IMR-90 (cell line): Measurements from ENCODE around the gene CLTA. TPM values are rescaled to one million over a fixed set of nuclear protein-coding genes. Genes with fewer than 3 reads are reported as not detected.

Experiments used
- ATAC-seq: fragments of 200-7000 bp; cut with Tn5 transposase; 2 replicates; pipeline ENCODE4 v1.9.1; 2020; ENCODE audit warnings: low read depth, mild to moderate bottlenecking, moderate library complexity
- BruUV-seq: library from RNA; stranded (reverse); fragments of 400-500 nt; replicated peaks from 2 replicates; lab custom pipeline; 2021; lab: Mats Ljungman, UMichigan
- CTCF ChIA-PET: fragments of 300-600 bp; formaldehyde crosslinking; extraction: SDS; loops from one replicate; lab custom pipeline; 2021; ENCODE audit warnings: antibody characterized with exemption; lab: Yijun Ruan, JAX
- POLR2A ChIA-PET: fragments of 300-600 bp; sonication (Branson Sonifier 250); formaldehyde crosslinking; loops from one replicate; lab custom pipeline; 2022; ENCODE audit warnings: antibody characterized with exemption; ENCODE audit not compliant: unreplicated experiment; lab: Charles Lee
- DNase-seq: peaks from one replicate; pipeline ENCODE4 v3.0.0; 2013
- H2AFZ ChIP-seq: replicated peaks from 2 replicates; pipeline ENCODE3; 2013; ENCODE audit warnings: low read length, mild to moderate bottlenecking; ENCODE audit not compliant: poor library complexity
- H2AK5ac ChIP-seq: 2 replicates; pipeline ENCODE4 v1.6.1; 2013; ENCODE audit warnings: low read depth, low read length, inconsistent platforms
- H2AK9ac ChIP-seq: replicated peaks from 2 replicates; pipeline ENCODE3; 2013; ENCODE audit warnings: mild to moderate bottlenecking, low read depth, low read length, moderate library complexity; ENCODE audit not compliant: poor library complexity
- H2BK120ac ChIP-seq: 2 replicates; pipeline ENCODE4 v1.6.1; 2013; ENCODE audit warnings: low read depth, low read length, inconsistent platforms
- H2BK15ac ChIP-seq: 3 replicates; pipeline ENCODE4 v1.6.1; 2013; ENCODE audit warnings: low read depth, low read length, inconsistent platforms
- H2BK20ac ChIP-seq: 2 replicates; pipeline ENCODE4 v1.6.1; 2013; ENCODE audit warnings: low read depth, mild to moderate bottlenecking, inconsistent platforms, low read length, moderate library complexity
- H2BK5ac ChIP-seq: 2 replicates; pipeline ENCODE4 v1.6.1; 2013; ENCODE audit warnings: mild to moderate bottlenecking, low read depth, low read length, inconsistent platforms; ENCODE audit not compliant: poor library complexity, severe bottlenecking
- H3K14ac ChIP-seq: replicated peaks from 2 replicates; pipeline ENCODE4 v1.6.1; 2013; ENCODE audit warnings: low read depth, low read length, inconsistent platforms
- H3K18ac ChIP-seq: 2 replicates; pipeline ENCODE4 v1.6.1; 2013; ENCODE audit warnings: low read depth, low read length, control low read depth
- H3K23ac ChIP-seq: 2 replicates; pipeline ENCODE4 v1.6.1; 2013; ENCODE audit warnings: low read depth, low read length, inconsistent platforms
- H3K27ac ChIP-seq: 2 replicates; pipeline ENCODE4 v1.5.1; 2013; ENCODE audit warnings: mild to moderate bottlenecking, control low read depth, low read length; ENCODE audit not compliant: insufficient read depth
- H3K27me3 ChIP-seq: 2 replicates; pipeline ENCODE4 v1.6.1; 2013; ENCODE audit warnings: low read length; ENCODE audit not compliant: control insufficient read depth, insufficient read depth
- H3K36me3 ChIP-seq: 2 replicates; pipeline ENCODE4 v1.6.1; 2013; ENCODE audit warnings: low read length, mixed read lengths; ENCODE audit not compliant: control insufficient read depth, insufficient read depth
- H3K4ac ChIP-seq: 2 replicates; pipeline ENCODE4 v1.6.1; 2013; ENCODE audit warnings: low read depth, low read length, inconsistent platforms
- H3K4me1 ChIP-seq: 2 replicates; pipeline ENCODE4 v1.6.1; 2013; ENCODE audit warnings: low read length, mixed read lengths; ENCODE audit not compliant: control insufficient read depth, insufficient read depth
- H3K4me2 ChIP-seq: 2 replicates; pipeline ENCODE4 v1.6.1; 2013; ENCODE audit warnings: low read depth, mild to moderate bottlenecking, control low read depth, low read length, moderate library complexity
- H3K4me3 ChIP-seq: 2 replicates; pipeline ENCODE4 v1.5.1; 2013; ENCODE audit warnings: low read depth, mild to moderate bottlenecking, control low read depth, low read length, moderate library complexity; ENCODE audit not compliant: insufficient read depth
- H3K56ac ChIP-seq: 2 replicates; pipeline ENCODE4 v1.6.1; 2013; ENCODE audit warnings: low read length, inconsistent platforms; ENCODE audit not compliant: insufficient read depth; ENCODE audit errors: extremely low read depth
- H3K79me1 ChIP-seq, 2 experiments: 2 replicates each; pipeline ENCODE4 v1.6.1; 2013; ENCODE audit warnings: low read length in 2 of 2, inconsistent platforms in 1 of 2, low read depth in 1 of 2
- H3K9ac ChIP-seq: 2 replicates; pipeline ENCODE4 v1.6.1; 2013; ENCODE audit warnings: low read depth, low read length, control low read depth
- H3K9me1 ChIP-seq: 2 replicates; pipeline ENCODE4 v1.6.1; 2013; ENCODE audit warnings: low read length, inconsistent platforms; ENCODE audit not compliant: insufficient read depth
- H3K9me3 ChIP-seq: 2 replicates; pipeline ENCODE4 v1.6.1; 2013; ENCODE audit warnings: low read length; ENCODE audit not compliant: control insufficient read depth, insufficient read depth
- H4K20me1 ChIP-seq: 2 replicates; pipeline ENCODE4 v1.6.1; 2013; ENCODE audit warnings: low read length, inconsistent platforms; ENCODE audit not compliant: insufficient read depth
- H4K5ac ChIP-seq: 2 replicates; pipeline ENCODE4 v1.6.1; 2013; ENCODE audit warnings: mild to moderate bottlenecking, low read depth, low read length, control low read depth
- H4K8ac ChIP-seq, 2 experiments: 2 replicates each; pipeline ENCODE4 v1.6.1; 2013; ENCODE audit warnings: low read depth in 2 of 2, low read length in 2 of 2, control low read depth in 1 of 2, inconsistent platforms in 1 of 2
- H4K91ac ChIP-seq: 2 replicates; pipeline ENCODE4 v1.6.1; 2013; ENCODE audit warnings: low read depth, low read length, inconsistent platforms; ENCODE audit not compliant: insufficient read depth
- SMC3 ChIP-seq: fragments of 150-350 bp; IDR thresholded peaks from 2 replicates; pipeline ENCODE4 v1.6.1; 2016; ENCODE audit warnings: low read depth, mild to moderate bottlenecking, antibody characterized with exemption, low read length, moderate library complexity
- WGBS, 2 experiments: methylation state at CpG; one replicate each; pipeline versions ENCODE4 v1.1.5 to v1.1.7; 2013; ENCODE audit warnings: missing lambda C conversion rate in 2 of 2; ENCODE audit not compliant: insufficient read length in 1 of 2; ENCODE audit errors: extremely low coverage in 2 of 2; 5-methylcytosine and 5-hydroxymethylcytosine counted together
- dilution Hi-C: fragments of 300-500 bp; cut with HindIII; formaldehyde crosslinking; loops from one replicate; pipeline ENCODE4 v1.14.3; 2018; ENCODE audit warnings: low sequenced_read_pairs; ENCODE audit not compliant: unreplicated experiment
- in situ Hi-C: fragments of 300-500 bp; cut with MboI; formaldehyde crosslinking; loops from 3 replicates; pipeline ENCODE4 v1.14.3; 2019; ENCODE audit warnings: low sequenced_read_pairs, inconsistent platforms, mixed read lengths
- intact Hi-C: fragments of 100-400 bp; cut with micrococcal nuclease; formaldehyde crosslinking; loops from 2 replicates; pipeline ENCODE4 v1.10.0; 2022
- polyA plus RNA-seq, 3 experiments: library from polyadenylated mRNA; depleted of rRNA; stranded (reverse); fragments of >200 nt; gene quantifications; 2 replicates each; pipeline ENCODE4 v1.2.3, GENCODE V29; 2012; ENCODE audit warnings: low replicate concordance in 1 of 3
- total RNA-seq: library from RNA; depleted of rRNA; stranded (reverse); fragments of >200 nt; gene quantifications from 2 replicates; pipeline ENCODE4 v1.2.3, GENCODE V29; 2012

Gene CLTA
- total and polyA plus RNA-seq, 2 of the 4 experiments (the other 2 are of a cell fraction): 133 to 246 TPM

GRCh38 chr9:36207016-36207415, 16.3 kb downstream of the CLTA start:
- peak overlapping the region; percentile 41 for H3K14ac ChIP-seq
- peak overlapping the region; percentile 4; the same call in 1 of the 3 replicates for H2BK15ac ChIP-seq
- peak overlapping the region; percentile 64 for H4K91ac ChIP-seq
- in situ Hi-C loops: no loop called here
- ATAC-seq (peak; percentile 52), DNase-seq (peak; percentile 63)
- H3K4me1 ChIP-seq: peaks cover 27% of the 10 kb centered on the region
- CTCF ChIA-PET: interaction anchor here (1.2 kb wide), 1 partner anchor 15 kb away, joined by 4 read pairs; no protein-coding TSS in a partner anchor
- no peak for TF ChIP-seq SMC3
- H3K9me1 ChIP-seq: peaks cover 34% of the 10 kb centered on the region
- peak overlapping the region; percentile 3 to 22; a peak in 1 of 4 replicates for H4K8ac ChIP-seq
- intact Hi-C loops: loop anchor here (2.0 to 5.0 kb wide), 2 partner anchors 14 to 250 kb away; partner anchors contain the start of gene OR2S2
- peaks cover 68% of the 10 kb centered on the region for H4K20me1 ChIP-seq
- POLR2A ChIA-PET: interaction anchor here (1.1 kb wide), 1 partner anchor 17 kb away, joined by 7 read pairs; the partner anchor contains the start of gene CLTA
- H2BK20ac ChIP-seq: peak overlapping the region; percentile 43
- no peak overlapping the region for H4K5ac ChIP-seq
- peak overlapping the region; percentile 75 for H3K4ac ChIP-seq
- H3K27ac ChIP-seq: peak overlapping the region; percentile 85
- BruUV-seq: no TSS peak
- H3K56ac ChIP-seq: peak overlapping the region; percentile 62; the same call in 1 of the 2 replicates
- H3K4me3 ChIP-seq: no peak overlapping the region
- H3K4me2 ChIP-seq: no peak overlapping the region; the same call in 1 of the 2 replicates
- H2BK5ac ChIP-seq: peak overlapping the region; percentile 85
- H2AK9ac ChIP-seq: peak overlapping the region; percentile 93
- peak overlapping the region; percentile 73; the same call in 1 of the 2 replicates for H3K23ac ChIP-seq
- peak overlapping the region; percentile 38; the same call in 1 of the 2 replicates for H2BK120ac ChIP-seq
- H3K18ac ChIP-seq: no peak overlapping the region; the same call in 1 of the 2 replicates
- no peaks in the 10 kb centered on the region for H3K9me3 ChIP-seq
- H3K9ac ChIP-seq: no peak overlapping the region
- peaks cover 55 to 84% of the 10 kb centered on the region in 2 experiments for H3K79me1 ChIP-seq
- H3K36me3 ChIP-seq: peaks cover 73% of the 10 kb centered on the region
- no CpG with 5 or more reads among the region's 4 CpGs for WGBS, 2 experiments
- dilution Hi-C loops: no loop called here
- no peaks in the 10 kb centered on the region for H3K27me3 ChIP-seq
- no peak overlapping the region for H2AFZ ChIP-seq
- H2AK5ac ChIP-seq: peak overlapping the region; percentile 69
